IPS-18a (cell line): Measurements from ENCODE around the gene HEPHL1.
"Not testable (repeated sequence)": the region's sequence is repeated elsewhere in the genome, so short reads cannot be mapped to it uniquely, and the experiment has no call there.

Source experiments
- H3K27ac ChIP-seq: one replicate; pipeline ENCODE4 v1.5.1; 2013; ENCODE audit warnings: low read length
- H3K27me3 ChIP-seq: one replicate; pipeline ENCODE4 v1.6.1; 2013; ENCODE audit warnings: mild to moderate bottlenecking, low read length; ENCODE audit not compliant: control insufficient read depth, insufficient read depth
- H3K36me3 ChIP-seq: one replicate; pipeline ENCODE4 v1.6.1; 2013; ENCODE audit warnings: low read depth, low read length; ENCODE audit not compliant: control insufficient read depth
- H3K4me1 ChIP-seq: one replicate; pipeline ENCODE4 v1.6.1; 2013; ENCODE audit warnings: low read depth, low read length; ENCODE audit not compliant: control insufficient read depth
- H3K4me3 ChIP-seq: one replicate; pipeline ENCODE4 v1.5.1; 2013; ENCODE audit warnings: low read length
- H3K9ac ChIP-seq: one replicate; pipeline ENCODE4 v1.6.1; 2013; ENCODE audit warnings: mild to moderate bottlenecking, low read length, moderate library complexity
- H3K9me3 ChIP-seq: one replicate; pipeline ENCODE4 v1.6.1; 2013; ENCODE audit warnings: low read depth, low read length; ENCODE audit not compliant: control insufficient read depth

HEPHL1 gene

GRCh38 chr11:94120516-94120915, 99.4 kb downstream of the HEPHL1 start:
- H3K4me1 ChIP-seq, result peaks cover 29% of the 10 kb centered on the region
- H3K9ac ChIP-seq, H3K36me3 ChIP-seq, H3K4me3 ChIP-seq, H3K27ac ChIP-seq, H3K9me3 ChIP-seq, H3K27me3 ChIP-seq: not testable (repeated sequence)

GRCh38 chr11:94120946-94121345, 99.8 kb downstream of the HEPHL1 start:
- Histone ChIP-seq H3K27me3 (no peaks in the 10 kb centered on the region), H3K27ac (no peak overlapping the region), H3K36me3 (no peaks in the 10 kb centered on the region), H3K4me1 (peaks cover 29% of the 10 kb centered on the region), H3K9ac (no peak overlapping the region), H3K4me3 (no peak overlapping the region), H3K9me3 (no peaks in the 10 kb centered on the region)

GRCh38 chr11:94125407-94126115, 104.4 kb downstream of the HEPHL1 start:
- Histone ChIP-seq H3K9me3 (no peaks in the 10 kb centered on the region), H3K9ac (no peak overlapping the region), H3K27ac (no peak overlapping the region), H3K36me3 (no peaks in the 10 kb centered on the region), H3K27me3 (no peaks in the 10 kb centered on the region), H3K4me3 (no peak overlapping the region), H3K4me1 (peaks cover 18% of the 10 kb centered on the region)

- Histone ChIP-seq H3K9ac (peak overlapping the region; percentile 82), H3K4me3 (peak overlapping the region; percentile 86), H3K27me3 (no peaks in the 10 kb centered on the region), H3K4me1 (peaks cover 24% of the 10 kb centered on the region), H3K27ac (no peak overlapping the region), H3K36me3 (no peaks in the 10 kb centered on the region), H3K9me3 (no peaks in the 10 kb centered on the region)
These were observed 106.5 kb downstream of the HEPHL1 start for GRCh38 chr11:94127638-94128037.

GRCh38 chr11:94128291-94128745, 107.2 kb downstream of the HEPHL1 start:
- H3K9me3 ChIP-seq, result no peaks in the 10 kb centered on the region
- no peaks in the 10 kb centered on the region for H3K27me3 ChIP-seq
- H3K4me1 ChIP-seq, result peaks cover 27% of the 10 kb centered on the region
- peak overlapping the region; percentile 82 for H3K9ac ChIP-seq
- no peaks in the 10 kb centered on the region for H3K36me3 ChIP-seq
- peak overlapping the region; percentile 86 for H3K4me3 ChIP-seq
- peak overlapping the region; percentile 65 for H3K27ac ChIP-seq

GRCh38 chr11:94128746-94129511, 107.8 kb downstream of the HEPHL1 start, which contains the start of gene PANX1:
Gene PANX1 (plus strand): TSS chr11:94128841. CDS start chr11:94129313, 472 bp downstream.
- H3K27me3 ChIP-seq, result no peaks in the 10 kb centered on the region
- peaks cover 32% of the 10 kb centered on the region for H3K4me1 ChIP-seq
- peak within 1 kb of the TSS; percentile 65 for H3K27ac ChIP-seq
- H3K9ac ChIP-seq, result peak within 1 kb of the TSS; percentile 82
- no peaks in the 10 kb centered on the region for H3K36me3 ChIP-seq
- peak within 1 kb of the TSS; percentile 86 for H3K4me3 ChIP-seq
- H3K9me3 ChIP-seq, result no peaks in the 10 kb centered on the region

GRCh38 chr11:94129512-94130297, 108.6 kb downstream of the HEPHL1 start:
- Histone ChIP-seq H3K27ac (no peak overlapping the region), H3K36me3 (no peaks in the 10 kb centered on the region), H3K4me3 (peak overlapping the region; percentile 86), H3K9me3 (no peaks in the 10 kb centered on the region), H3K27me3 (no peaks in the 10 kb centered on the region), H3K9ac (peak overlapping the region; percentile 82), H3K4me1 (peaks cover 35% of the 10 kb centered on the region)

- H3K27me3 ChIP-seq, result no peaks in the 10 kb centered on the region
- H3K9ac ChIP-seq, result peak overlapping the region; percentile 82
- H3K4me3 ChIP-seq, result peak overlapping the region; percentile 86
- H3K9me3 ChIP-seq, result no peaks in the 10 kb centered on the region
- H3K36me3 ChIP-seq, result no peaks in the 10 kb centered on the region
- peaks cover 35% of the 10 kb centered on the region for H3K4me1 ChIP-seq
- no peak overlapping the region for H3K27ac ChIP-seq
These were observed 109.3 kb downstream of the HEPHL1 start for GRCh38 chr11:94130298-94131046.

GRCh38 chr11:94131047-94131717, 110.0 kb downstream of the HEPHL1 start:
- Histone ChIP-seq H3K4me1 (peaks cover 35% of the 10 kb centered on the region), H3K9ac (no peak overlapping the region), H3K27me3 (no peaks in the 10 kb centered on the region), H3K4me3 (peak overlapping the region; percentile 86), H3K36me3 (no peaks in the 10 kb centered on the region), H3K27ac (no peak overlapping the region), H3K9me3 (no peaks in the 10 kb centered on the region)

- H3K4me3 ChIP-seq, result peak overlapping the region; percentile 86
- no peaks in the 10 kb centered on the region for H3K36me3 ChIP-seq
- H3K4me1 ChIP-seq, result peaks cover 35% of the 10 kb centered on the region
- no peaks in the 10 kb centered on the region for H3K9me3 ChIP-seq
- H3K27ac ChIP-seq, result no peak overlapping the region
- no peak overlapping the region for H3K9ac ChIP-seq
- H3K27me3 ChIP-seq, result no peaks in the 10 kb centered on the region
These were observed 110.6 kb downstream of the HEPHL1 start for GRCh38 chr11:94131718-94132115.
